ENCODE data around the gene CRYGD.
"Not testable (repeated sequence)": the region's sequence is repeated elsewhere in the genome, so short reads cannot be mapped to it uniquely, and the experiment has no call there.

The CRYGD gene

DNA sequence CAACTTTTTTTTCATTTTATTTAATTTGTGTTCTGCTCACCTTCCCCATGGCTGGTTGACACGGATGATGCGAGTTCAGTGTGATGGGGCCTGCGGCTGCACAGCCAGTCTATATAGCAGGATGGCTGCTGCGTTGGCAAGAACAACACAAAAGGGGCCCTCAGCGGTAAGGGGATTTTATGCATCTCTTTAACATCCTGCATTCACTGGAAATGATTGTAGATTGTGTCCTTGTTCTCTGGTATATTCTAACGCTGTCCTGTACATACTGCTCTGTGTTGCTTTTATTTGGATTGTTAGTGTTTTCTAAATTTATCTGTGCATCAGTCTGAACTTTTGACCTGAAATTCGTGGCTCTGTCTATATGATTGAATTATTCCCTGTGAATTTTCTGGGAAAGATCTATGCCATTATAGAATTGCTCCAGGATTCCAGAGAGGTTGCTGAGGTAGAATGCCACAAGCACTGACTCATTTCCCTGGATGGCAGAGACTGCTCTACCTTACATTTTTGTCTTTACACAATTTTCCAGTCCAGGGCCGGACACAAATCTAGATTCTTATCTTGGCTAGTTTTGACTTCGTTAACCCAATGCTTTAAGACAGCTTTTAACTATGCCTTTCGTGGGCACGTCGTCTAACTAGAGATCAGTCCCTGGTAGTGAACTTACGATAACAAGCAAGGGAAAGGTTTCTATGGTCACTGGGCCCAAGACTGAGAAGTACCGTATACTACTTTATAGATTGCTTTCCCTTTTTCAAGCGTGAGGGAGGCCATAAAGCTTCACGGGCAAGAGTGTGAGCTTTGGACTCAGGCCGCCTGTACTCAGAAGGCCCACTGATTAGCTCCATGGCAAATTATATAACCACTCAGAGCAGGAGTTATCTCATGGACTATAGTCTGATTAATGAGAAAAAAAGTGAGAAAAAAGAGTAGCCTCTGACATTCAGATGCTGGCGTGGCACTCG is 5.7 kb upstream of the CRYGD start, which contains the start of gene CRYGC:
TSS of gene CRYGC (minus strand) at position 85 of the 968 bp plus-strand sequence. CDS start at position 49, 36 bp downstream.
- no peak for DNase-seq

DNA sequence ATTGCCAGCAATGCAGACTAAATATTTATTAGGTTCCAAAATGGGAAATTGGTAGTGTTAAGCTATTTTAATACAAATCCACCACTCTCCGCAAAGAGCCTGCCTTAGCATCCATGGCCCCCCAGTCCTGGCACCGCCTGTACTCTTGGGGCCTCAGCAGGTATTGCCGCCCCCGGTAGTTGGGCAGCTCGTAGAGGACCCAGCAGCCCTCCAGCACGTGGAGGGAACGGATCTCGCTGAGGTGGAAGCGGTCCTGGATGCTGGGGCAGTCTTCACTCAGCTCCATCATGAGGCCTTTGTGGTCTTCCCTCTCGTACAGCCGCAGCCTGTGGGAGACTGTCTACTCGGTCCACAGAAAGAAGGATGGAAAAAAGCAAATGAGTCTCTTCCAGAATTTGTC is 3.8 kb upstream of the CRYGD start:
- DNase-seq = no peak

DNA sequence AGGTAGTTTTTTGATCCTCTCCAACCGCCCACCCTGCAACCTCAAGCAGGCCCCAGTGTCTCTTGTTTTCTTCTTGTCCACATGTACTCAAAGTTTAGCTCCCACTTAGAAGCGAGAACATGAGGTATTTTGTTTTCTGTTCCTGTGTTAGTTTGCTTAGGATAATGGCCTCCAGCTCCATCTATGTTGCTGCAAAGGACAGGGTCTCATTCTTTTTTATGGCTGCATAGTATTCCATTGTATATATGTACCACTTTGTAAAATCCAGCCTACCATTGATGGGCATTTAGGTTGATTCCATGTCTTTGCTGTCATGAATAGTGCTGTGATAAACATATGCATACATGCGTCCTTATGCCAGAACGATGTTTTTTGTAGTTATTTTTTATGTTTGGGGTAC is 2.8 kb upstream of the CRYGD start:
- DNase-seq = no peak

DNA sequence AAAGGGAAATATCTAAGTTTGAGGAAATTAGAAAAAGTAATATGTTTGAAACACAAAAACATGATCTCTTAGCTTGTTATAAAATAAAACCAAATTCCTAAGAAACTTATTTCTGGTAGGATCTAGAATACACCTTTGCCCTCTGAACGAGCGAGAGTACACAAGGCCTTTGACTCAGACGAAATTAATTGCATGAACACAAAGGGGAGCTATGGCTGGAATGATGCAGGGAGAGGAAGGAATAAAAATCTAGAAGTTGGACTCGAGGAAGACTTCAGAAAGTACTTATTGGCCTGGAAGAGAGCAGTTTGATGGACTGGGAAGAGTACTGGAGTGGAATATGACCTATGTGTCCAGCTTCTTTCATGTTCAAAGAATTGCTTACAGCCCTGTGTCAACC is 927 bp upstream of the CRYGD start:
- DNase-seq = no peak

DNA sequence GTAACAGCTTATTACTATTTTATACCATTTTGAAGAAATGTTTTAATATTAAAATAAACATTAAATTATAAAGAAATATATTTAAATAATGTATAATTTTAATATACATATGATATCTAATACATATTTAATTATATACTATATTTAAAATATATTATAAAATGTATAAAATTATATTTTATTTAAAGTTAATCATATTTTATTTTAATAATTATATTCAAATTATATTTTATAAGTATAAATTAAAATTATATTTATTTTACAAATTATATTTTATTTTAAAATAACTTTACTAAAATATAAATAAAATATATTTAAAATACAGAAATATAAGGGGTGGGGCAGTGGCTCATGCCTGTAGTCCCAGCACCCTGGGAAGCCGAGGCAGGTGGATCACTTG is 2.1 kb downstream of the CRYGD start:
- no peak for DNase-seq

DNA sequence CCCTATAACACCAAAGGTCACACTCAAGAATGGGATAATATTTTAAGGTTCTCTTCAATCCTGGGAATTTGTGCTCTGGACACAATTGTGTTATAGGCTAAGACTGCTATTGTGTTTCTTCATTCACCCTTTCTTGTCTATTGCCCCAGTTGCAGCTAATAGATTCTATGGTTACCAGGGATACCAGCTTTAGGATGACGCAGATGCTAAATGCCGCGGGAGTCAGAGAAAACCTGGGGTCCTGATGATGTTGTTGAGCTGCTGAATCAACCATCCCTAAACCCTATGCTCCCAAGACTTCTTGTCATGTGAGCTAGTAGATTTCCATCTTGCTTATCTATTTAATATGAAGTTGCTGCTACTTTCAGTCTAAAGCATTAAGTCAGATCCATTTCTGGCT is 5.4 kb downstream of the CRYGD start:
- DNase-seq = no peak

DNA sequence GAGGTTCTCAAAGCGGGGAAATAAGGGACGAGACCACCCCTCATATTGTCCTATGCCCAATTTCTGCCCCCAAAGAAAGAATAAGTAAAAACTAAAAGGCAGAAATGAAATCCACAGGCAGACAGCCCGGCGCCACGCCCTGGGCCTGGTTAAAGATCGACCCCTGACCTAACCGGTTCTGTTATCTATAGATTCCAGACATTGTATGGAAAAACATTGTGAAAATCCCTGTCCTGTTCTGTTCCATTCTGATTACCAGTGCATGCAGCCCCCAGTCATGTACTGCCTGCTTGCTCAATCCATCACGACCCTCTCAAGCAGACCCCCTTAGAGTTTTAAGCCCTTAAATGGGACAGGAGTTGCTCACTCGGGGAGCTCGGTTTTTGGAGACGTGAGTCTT is 6.9 kb downstream of the CRYGD start:
- not testable (repeated sequence) for DNase-seq

DNA sequence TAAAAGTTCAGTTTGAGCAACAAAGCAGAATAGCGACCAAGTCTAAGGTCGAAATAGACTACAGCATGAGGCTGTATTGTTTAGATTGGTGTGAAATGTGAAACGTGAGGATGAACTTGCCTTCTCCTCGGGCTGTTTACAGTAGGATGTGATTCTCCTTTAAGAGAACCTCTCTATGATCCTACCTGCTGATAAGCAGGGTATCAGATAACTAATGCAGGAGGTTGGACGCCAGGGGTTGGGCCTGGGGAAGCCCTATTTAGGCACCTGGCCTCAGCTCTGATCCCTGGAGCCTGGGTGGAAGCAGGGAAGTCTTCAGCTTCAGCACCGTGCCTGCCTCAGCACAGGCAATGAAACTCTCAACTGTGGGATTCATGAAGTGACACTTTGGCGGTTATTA is 11.4 kb downstream of the CRYGD start:
- DNase-seq = no peak

DNA sequence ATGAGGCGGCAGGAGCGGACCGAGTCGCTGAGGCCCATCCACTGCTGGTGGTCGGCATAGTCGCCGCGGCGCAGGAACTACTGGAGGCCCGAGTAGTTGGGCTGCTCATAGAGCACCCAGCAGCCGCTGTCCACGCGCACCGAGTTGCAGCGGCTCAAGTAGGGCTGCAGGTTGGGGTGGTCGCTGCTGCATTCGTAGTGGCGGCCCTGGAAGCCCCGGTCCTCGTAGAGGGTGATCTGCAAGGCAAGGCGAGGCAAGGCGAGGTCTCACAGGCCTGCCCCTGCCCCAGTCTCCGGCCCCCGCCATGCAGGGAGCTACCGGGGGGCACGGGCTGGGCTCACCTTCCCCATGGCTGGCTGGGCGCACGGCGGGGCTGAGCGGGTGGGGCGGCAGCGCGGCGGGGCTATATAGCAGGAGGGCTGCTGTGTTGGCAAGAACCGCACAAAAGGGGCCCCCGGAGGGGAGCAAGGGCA is 12.0 kb downstream of the CRYGD start:
- DNase-seq = not testable (repeated sequence)

DNA sequence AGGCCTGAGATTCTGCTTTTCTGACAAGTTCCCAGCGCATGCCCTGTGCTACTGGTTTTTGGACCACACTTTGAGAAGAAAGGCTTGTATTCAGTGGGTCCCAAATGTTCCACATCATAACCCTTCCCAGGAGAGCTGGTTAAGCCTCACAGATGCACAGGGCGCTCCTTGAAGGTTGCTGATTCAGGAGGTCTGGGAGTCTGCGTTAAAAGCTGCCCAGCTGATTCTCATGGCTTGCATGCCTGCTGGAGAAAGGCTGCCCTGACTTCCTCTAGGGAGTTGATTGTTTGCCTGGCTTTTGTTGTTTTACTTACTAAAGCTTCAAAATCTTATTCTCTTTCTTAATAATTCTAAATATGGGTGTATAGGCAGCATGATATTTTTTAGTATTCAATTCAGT is 20.7 kb downstream of the CRYGD start:
- no peak for DNase-seq

DNA sequence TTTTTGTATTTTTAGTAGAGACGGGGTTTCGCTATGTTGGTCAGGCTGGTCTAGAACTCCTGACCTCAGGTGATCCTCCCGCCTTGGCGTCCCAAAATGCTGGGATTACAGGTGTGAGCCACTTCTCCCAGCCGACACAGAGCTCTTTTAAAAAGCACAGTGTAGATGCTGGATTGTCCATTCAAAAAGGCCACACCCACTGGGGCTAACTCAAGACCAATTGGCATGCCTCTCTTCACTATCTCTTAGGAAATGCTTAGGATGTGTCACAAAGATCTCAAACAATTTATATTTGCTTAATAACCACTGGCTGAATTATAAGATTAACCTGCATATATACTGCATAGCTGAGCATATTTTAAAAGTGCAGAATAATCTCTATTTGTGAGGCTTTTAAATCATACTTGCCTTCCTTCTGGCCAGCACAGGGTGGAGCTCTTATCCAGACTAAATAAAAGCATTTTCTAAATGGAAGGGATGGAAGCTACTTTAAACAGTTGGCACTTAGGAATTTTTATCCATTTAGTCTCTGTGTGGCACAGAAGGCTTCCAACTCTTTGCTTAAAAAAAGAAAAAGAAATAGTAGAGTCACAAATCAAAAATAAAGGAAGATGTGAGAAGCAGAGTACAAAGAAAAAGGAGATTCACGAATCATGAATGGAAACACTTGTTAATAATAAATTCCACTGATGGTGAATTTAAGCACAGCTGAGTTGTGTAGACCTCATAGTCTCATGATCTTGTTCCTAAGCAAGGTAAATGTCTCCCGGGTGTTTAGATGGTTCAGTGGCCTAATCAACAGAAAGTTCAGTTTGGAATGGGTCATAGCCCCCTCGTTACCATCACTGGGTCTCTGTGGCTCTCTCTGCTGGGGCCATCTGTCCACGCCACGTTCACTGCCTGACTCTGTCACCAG is 22.4 kb downstream of the CRYGD start:
- peak; percentile 24 for DNase-seq

DNA sequence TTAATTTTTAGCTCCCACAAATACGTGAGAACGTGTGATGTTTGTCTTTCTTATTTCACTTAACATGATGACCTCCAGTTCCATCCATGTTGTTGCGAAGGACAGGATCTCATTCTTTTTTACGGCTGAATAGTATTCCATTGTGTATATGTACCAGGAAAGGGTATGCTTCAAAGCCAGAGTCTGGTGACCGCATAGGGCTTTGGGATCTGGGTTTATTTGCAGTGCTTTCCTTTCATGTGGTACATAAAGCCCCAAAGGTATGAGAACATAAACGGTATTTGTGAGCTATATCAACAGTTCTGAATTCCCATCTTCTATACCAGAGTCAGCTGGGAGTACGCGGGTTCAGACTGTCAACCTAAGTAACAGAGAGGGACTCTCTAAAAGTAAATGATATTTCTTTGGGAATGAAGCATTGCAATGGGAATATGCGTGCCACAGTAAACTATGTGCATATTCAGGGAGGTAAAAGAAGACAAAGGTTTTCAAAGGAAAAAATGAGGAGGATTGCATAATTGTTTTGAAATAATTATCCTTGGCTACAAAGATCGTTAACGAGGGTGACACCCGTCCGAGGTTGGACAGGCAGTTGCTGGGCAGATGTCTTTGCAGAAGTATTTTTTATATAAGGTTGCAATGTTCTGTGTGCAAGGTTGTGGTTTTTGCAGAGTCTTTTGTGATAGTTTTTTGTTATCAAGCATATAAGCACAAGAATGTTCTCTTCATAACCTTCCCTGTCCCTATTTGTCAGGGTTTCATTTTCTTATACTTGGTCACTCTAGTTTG is 24.4 kb downstream of the CRYGD start:
- no peak for DNase-seq

DNA sequence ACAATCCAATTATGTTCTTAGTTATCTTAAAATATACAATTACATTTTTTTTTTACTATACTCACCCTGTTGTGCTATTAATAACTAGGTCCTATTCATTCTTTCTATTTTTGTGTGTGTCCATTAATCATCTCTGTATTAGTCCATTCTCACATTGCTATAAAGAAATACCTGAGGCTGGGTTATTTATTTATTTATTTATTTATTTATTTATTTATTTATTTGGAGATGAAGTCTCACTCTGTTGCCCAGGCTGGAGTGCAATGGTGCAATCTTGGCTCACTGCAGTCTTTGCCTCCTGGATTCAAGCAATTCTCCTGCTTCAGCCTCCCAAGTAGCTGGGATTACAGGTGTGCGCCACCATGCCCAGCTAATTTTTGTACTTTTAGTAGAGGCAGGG is 25.6 kb downstream of the CRYGD start:
- not testable (repeated sequence) for DNase-seq

DNA sequence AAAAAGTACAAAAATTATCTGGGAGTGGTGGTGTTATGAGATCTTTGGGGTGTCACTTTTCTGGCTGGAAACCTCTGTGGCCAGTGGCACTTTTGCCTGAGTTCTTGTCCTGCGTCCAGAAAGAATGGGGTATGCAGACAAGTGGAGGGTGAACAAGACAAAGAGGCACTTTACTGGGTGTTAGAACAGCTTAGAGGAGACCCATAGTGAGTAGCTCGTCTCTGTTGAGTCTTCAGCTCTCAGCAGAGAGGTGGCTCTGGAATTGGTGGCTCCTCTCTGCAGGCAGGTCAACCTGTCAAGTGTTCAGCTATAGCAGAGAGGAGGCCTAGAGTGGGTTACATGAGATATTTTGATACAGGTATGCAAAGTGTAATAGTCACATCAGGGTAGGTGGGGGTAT is 26.1 kb downstream of the CRYGD start:
- no peak for DNase-seq

DNA sequence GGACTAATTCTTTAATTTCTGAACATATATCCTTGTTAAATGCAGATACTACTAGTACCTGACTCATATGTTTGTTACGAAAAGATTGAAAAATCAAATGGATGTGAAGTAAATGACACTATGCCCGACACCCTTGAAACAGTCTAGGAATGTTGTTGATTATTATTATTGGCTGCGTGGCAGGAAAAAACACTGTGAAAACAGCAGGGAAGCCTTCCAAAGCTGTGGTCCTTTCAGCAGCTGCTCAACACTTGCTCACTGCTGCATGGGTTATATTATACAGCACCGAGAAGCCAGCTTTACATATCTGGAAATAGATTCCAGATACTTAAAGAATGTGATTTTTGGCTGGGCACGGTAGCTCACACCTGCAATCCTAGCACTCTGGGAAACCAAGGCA is 26.5 kb downstream of the CRYGD start:
- DNase-seq = no peak

DNA sequence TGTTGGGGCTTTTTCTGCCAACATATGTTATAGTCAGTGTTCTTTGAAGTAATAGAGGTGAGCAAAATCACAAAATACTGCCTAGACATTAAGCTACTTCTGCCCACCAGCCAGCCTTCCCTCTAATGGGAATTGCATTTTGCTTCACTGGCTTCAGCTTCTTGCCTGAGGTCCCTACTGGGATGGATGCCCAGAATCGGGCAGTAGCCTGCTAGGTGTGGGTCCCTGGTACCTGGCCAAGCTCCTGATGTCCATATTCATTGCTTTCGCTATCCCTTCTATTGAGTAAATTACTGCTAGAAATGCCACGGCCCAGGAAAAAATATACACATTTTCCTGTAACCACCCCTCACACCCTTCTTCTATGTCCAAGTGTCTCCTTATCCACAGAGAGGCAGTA is 27.0 kb downstream of the CRYGD start:
- DNase-seq = no peak

DNA sequence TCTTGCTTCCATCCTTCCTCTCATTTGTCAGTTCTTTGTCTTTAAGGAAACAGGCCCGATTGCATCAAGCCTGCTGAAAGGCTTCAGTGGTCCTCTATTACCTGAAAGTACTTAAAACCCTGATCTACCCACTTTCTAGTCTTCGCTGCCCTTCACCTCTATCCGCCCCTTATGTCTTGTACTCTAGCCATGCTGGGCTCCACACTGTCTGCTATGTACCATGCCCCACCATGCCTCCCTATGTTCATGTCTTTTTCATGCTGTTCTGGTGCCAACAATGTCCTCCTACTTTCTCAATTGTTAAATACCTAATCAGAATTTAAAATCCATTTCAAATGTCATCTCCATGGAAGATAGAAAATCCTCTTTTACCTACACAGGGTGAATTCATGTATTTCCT is 28.2 kb downstream of the CRYGD start:
- DNase-seq = no peak

DNA sequence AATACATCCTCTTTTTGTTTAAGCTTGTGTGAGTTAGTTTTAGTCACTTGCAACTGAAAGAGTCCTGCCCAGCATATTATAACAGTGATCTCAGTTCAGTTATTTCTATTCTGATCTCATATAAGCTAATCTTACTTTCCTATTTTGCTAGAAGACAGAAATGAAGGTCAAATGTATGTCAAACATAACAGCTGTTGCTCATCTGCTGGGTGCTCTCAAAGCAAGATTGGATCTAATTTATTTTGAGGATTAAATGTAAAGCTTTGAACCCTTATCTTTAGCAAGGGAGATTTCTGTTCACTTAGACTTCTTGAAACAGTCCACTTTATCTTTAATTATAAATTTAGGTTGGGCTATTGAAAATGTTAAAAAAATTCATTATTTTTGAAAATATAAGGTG is 31.2 kb downstream of the CRYGD start:
- no peak for DNase-seq

DNA sequence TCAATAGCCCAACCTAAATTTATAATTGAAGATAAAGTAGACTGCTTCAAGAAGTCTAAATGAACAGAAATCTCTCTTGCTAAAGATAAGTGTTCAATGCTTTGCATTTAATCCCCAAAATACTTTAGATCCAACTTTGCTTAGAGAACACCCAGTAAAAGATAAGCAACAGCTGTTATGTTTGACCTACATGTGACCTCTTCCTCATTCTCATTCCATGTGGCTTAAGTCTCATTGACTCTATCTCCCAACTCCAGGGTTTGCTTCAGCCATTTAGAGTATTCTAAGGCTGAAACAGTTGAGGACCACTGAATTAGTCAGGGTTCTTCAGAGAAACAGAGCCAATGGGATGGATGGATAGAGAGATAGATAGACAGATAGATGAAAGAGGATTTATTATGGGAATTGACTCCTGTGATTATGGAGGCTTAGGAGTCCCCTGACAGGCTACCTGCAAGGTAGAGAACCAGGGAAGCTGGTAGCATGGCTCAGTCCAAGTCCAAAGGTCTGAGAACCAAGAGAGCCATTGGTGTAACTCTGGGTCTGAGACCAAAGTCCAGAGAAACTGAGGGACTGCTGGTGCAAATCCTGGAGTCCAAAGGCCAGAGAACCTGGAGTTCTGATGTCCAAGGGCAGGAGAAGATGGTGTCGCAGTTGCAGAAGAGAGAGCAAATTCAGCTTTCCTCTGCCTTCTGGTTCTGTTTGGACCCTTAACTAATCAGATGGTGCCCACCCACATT is 32.1 kb downstream of the CRYGD start:
- DNase-seq = no peak

DNA sequence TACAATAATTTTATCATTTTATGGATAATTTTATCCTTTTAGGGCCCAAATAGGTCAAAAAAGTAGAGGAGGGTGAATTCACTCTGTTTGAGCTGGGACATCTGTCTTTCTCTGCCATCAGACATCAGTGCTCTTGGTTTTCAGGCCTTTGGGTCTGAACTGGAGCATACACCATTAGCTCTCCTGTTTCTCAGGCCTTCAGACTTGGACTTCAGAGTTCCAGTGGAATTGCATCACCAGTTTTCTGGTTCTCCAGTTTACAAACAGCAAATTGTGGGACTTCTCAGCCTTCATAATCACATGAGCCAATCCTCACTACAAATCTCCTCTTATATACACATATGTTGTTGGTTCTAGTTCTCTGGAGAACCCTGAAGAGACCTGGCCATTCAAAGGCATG is 33.9 kb downstream of the CRYGD start:
- no peak for DNase-seq

DNA sequence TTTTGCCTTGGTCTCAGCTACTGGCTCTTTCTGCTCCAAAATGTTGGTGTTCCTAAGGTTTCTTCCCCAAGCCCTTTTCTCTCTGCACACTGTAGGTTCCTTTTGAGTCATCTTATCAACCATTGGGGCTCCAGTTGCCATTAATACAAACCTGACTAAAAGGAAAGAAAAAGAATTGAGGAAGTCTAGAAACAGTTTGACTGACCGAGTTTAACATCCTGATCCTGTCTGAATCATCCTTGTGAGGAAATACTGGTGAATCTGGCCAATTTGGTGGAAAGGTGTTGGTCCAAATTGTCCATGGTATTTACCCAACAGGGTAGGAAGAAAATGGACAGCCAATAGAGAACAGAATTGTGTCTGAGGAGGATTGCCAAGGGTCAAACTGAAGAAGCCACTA is 38.3 kb downstream of the CRYGD start:
- DNase-seq = peak; percentile 11

DNA sequence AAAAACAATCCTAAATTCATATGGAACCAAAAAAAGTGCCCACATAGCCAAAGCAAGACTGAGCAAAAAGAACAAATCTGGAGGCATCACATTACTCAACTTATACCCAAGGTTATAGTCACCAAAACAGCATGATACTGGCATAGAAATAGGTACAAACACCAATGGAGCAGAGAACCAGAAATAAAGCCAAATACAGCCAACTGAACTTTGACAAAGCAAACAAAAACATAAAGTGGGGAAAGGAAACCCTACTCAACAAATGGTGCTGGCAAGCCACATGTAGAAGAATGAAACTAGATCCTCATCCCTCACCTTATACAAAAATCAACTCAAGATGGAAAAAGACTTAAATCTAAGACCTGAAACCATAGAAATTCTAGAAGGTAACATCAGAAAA is 40.5 kb downstream of the CRYGD start:
- no peak for DNase-seq
